GM18868 (cell line): Measurements from ENCODE around the gene CCNB3.

ENCODE experiments used
- ATAC-seq: cut with Tn5 transposase; IDR thresholded peaks from one replicate; pipeline ENCODE4 v1.9.1; 2021; ENCODE audit warnings: mild to moderate bottlenecking, moderate library complexity; ENCODE audit not compliant: unreplicated experiment

The CCNB3 gene

DNA sequence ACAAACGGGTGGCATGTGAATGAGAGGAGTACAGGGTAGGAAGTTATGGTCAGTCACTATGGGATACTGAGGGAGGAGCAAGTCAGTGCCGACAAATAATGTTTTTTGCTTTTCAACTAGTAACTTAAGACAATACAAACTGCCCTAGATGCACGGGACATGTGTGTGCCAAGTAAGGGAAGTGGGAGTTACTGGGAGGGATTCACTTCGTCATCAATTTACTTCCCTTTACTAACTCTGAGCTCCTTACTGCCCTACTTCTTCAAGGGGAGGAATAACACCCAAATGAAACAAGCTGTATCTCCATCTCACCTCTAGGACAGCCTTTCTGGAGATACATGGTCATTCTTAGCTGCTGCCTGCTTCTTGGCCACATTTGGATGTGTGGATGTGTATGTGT, 168.4 kb downstream of the CCNB3 start:
- no peak for ATAC-seq

DNA sequence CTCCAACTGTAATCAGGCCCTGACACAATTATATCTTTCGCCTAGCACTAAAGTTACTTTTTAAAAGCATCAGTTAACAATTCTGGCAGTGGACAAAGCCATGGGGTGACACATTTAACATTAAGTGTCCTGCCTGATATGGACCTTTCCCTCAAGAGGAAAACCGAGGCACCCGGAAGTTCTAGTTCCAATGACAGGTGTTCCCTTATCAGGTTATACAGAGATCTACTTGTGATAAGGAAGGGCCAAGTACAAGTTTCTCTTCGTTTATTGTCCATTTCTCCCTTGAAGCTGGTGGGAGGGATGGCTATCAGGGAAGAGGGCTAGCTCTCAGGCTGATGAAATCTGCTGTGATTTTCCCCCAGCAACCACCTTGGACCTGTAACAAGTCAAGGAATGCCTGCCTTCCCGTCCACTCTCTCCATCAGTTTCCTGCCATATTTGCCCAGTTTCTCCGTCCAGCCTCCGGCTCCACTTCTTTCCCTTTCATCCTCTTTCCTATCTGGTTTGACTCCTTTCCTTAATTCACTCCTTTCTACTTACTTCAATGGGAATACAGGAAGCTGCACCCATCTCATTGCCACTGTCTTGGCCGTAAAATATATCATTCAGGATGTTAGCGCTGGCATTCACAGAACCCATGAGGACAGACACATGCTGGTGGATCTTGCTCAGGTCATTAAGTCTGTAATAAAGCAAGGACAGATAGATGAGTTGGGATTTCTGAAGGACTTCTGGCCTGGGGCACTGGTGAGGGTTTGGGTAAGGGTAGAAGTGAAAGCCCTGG, 171.1 kb downstream of the CCNB3 start:
- ATAC-seq: no peak

DNA sequence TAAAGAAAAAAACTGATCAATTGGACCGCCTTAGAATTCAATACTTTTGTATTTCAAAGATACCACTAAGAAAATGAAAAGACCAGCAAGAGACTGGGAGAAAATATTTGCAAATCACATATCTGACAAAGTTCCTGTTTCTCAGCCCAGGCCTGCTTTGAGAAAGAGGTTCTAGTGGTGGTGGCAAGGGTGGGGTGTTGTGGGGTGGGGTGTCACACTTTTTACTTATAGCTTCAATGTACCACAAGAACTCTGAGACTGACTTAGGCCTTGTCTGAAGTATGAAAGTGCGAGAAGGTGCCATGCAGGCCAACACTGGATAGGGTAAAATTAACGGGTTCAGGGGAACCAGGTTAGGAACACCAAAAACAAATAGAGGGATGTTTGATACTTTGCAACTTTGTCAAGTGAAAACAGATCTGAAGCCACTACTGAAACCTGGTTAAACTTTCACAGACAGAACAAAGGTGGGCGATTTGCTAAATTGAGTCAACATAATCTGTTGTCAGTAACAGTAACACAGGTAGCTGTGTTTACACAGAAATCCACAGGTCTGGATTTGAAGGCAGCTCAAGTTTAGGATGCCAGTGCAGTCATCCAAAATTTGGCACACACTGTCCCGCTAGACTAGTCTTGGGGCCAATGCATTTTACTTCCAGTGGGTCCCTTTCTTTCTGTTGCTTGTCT, 177.3 kb downstream of the CCNB3 start:
- ATAC-seq: no peak

DNA sequence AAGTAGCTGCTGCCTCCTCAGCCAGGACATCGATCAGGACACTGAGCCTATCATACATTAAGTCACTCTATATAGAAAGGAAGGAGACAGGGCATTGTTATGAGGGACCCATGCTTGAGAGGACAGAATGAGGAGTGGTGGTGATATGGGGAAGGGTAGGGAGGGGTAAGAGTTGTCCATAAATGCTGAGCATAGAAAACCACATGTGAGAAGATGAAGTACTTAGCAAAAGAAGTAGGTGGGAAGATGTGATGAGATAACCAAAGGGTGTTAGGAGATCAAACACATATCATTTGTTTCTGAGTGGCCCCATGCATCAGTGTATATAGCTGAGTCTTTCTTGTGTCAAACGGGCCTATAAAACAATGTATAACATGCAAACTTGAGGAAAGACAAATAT, 182.0 kb downstream of the CCNB3 start:
- ATAC-seq: no peak

DNA sequence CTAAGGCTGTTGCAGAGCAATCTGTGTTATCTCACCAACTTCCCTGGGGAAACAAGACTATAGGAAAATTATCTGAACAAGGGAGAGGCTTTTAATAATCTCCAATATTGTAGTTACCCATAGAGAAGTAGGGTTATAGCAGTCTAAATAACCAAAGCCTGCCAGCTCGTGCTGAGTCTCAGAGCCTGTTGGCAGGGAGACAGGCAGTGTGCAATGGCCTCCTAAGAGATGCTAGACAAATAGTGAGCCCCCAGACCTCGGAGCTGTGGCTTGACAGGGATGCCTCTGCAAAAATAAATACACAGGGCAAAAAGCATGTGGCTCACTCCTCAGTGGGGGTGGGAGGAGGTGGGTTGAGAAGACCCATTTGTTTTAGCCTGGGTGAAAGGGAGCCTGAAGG, 189.3 kb downstream of the CCNB3 start:
- no peak for ATAC-seq
